ENCODE measurements around the gene IQCM.

Gene IQCM

DNA sequence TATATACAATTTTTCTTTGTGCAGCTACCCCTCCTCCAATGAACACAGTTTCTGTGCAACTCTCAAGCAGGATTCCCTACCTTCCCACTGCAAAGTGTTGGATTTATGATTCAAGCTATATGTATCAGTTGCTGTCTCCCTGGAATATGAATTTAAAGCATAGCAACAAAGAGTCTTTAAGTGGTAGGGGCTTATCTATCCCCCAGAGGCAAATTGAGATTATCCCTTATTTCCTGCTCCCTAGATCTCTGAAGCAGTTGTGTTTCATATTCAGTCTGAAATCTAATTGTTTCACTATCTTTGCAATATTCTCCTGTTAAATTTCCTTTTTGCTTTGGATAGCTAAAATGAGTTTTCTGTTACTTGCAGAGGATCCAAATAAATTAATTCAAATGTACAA is 263.0 kb downstream of the IQCM start:
- Histone ChIP-seq H3K9me3 (ENCODE audit: control insufficient read depth, insufficient read depth, low read depth, low read length) (no peaks in the 10 kb centered on the region), H3K4me3 (ENCODE audit: low read depth, low read length) (no peak overlapping the region), H3K4me1 (ENCODE audit: control insufficient read depth, insufficient read depth, low read length) (no peaks in the 10 kb centered on the region), H3K27ac (ENCODE audit: extremely low read depth, low read depth, low read length) (no peak overlapping the region), H3K36me3 (ENCODE audit: control insufficient read depth in 2 of 2, insufficient read depth in 1 of 2, low read length in 2 of 2) (no peaks in the 10 kb centered on the region)
- TF ChIP-seq ZFP3 (tag by site-specific recombination; IDR thresholded peaks at IDR 0.05; ENCODE audit: low read depth) (no peak), ZNF114 (tag by site-specific recombination; IDR thresholded peaks at IDR 0.05) (no peak), ATF2 (tag by site-specific recombination; IDR thresholded peaks at IDR 0.05; ENCODE audit: low read depth) (no peak), ZNF302 (tag by site-specific recombination; IDR thresholded peaks at IDR 0.05; ENCODE audit: low read depth) (no peak), ZNF510 (tag by site-specific recombination; IDR thresholded peaks at IDR 0.05; ENCODE audit: insufficient replicate concordance) (no peak), ZSCAN30 (tag by site-specific recombination; IDR thresholded peaks at IDR 0.05) (no peak), BCL11A (tag by site-specific recombination; IDR thresholded peaks at IDR 0.05; ENCODE audit: low read depth) (no peak), ZNF48 (tag by site-specific recombination; IDR thresholded peaks at IDR 0.05) (no peak), ZNF747 (tag by site-specific recombination; IDR thresholded peaks at IDR 0.05) (no peak), ZNF639 (tag by site-specific recombination; IDR thresholded peaks at IDR 0.05) (no peak), PATZ1 (tag by site-specific recombination; IDR thresholded peaks at IDR 0.05) (no peak), YY1 (tag by site-specific recombination; IDR thresholded peaks at IDR 0.05) (no peak), ZNF776 (tag by site-specific recombination; IDR thresholded peaks at IDR 0.05; ENCODE audit: borderline replicate concordance) (no peak), ZNF529 (tag by site-specific recombination; IDR thresholded peaks at IDR 0.05; ENCODE audit: insufficient replicate concordance) (no peak), ZNF146 (tag by site-specific recombination; IDR thresholded peaks at IDR 0.05) (no peak), ZNF473 (tag by site-specific recombination; IDR thresholded peaks at IDR 0.05) (no peak), ZNF341 (tag by site-specific recombination; IDR thresholded peaks at IDR 0.05; ENCODE audit: low read depth) (no peak), ZNF266 (tag by site-specific recombination; IDR thresholded peaks at IDR 0.05; ENCODE audit: low read depth) (no peak), ZBTB11 (tag by site-specific recombination; conservative IDR thresholded peaks at IDR 0.05; ENCODE audit: low read depth) (no peak)
- TF ChIP-seq, protein P1, sequence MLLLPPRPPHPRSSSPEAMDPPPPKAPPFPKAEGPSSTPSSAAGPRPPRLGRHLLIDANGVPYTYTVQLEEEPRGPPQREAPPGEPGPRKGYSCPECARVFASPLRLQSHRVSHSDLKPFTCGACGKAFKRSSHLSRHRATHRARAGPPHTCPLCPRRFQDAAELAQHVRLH (tag by site-specific recombination; IDR thresholded peaks at IDR 0.05) = no peak
- POLR2A ChIA-PET = no interaction called here
- CTCF ChIA-PET = no interaction called here
